ENCODE data around the gene SKOR1. TPM values are rescaled to one million over a fixed set of nuclear protein-coding genes. Genes with fewer than 3 reads are reported as not detected.

The SKOR1 gene
- total RNA-seq, 6 experiments from 2014 or later, result 0.05 to 0.13 (median 0.09) TPM; not detected in 1

- H3K36me3 Mint-ChIP-seq (ENCODE audit: low read depth), result peaks cover 9% of the 10 kb centered on the region; the same call in 1 of the 2 replicates
- no peak for DNase-seq
- H3K27ac Mint-ChIP-seq, result no peak overlapping the region
- peaks cover 4% of the 10 kb centered on the region; the same call in 1 of the 2 replicates for H3K9me3 Mint-ChIP-seq
- no peak for TF ChIP-seq CTCF (IDR thresholded peaks at IDR 0.05)
- peaks cover 69% of the 10 kb centered on the region for H3K27me3 Mint-ChIP-seq (ENCODE audit: insufficient read depth)
- H3K4me1 Mint-ChIP-seq (ENCODE audit: low read depth), result 0 out of 2 replicates have a peak, but pooled peaks cover 7% of the 10 kb centered on the region
- H3K4me3 Mint-ChIP-seq, result no peak overlapping the region
Measured at GRCh38 chr15:67820992-67821783, 4.1 kb upstream of the SKOR1 start.

GRCh38 chr15:67821784-67822440, 3.4 kb upstream of the SKOR1 start:
- Mint-ChIP-seq H3K27me3 (ENCODE audit: insufficient read depth) (peaks cover 69% of the 10 kb centered on the region), H3K4me1 (ENCODE audit: low read depth) (0 out of 2 replicates have a peak, but pooled peaks cover 7% of the 10 kb centered on the region), H3K27ac (no peak overlapping the region), H3K36me3 (ENCODE audit: low read depth) (peaks cover 12% of the 10 kb centered on the region; the same call in 1 of the 2 replicates), H3K9me3 (peaks cover 7% of the 10 kb centered on the region; the same call in 1 of the 2 replicates), H3K4me3 (no peak overlapping the region)
- no peak for DNase-seq
- TF ChIP-seq CTCF (IDR thresholded peaks at IDR 0.05), result no peak

DNA sequence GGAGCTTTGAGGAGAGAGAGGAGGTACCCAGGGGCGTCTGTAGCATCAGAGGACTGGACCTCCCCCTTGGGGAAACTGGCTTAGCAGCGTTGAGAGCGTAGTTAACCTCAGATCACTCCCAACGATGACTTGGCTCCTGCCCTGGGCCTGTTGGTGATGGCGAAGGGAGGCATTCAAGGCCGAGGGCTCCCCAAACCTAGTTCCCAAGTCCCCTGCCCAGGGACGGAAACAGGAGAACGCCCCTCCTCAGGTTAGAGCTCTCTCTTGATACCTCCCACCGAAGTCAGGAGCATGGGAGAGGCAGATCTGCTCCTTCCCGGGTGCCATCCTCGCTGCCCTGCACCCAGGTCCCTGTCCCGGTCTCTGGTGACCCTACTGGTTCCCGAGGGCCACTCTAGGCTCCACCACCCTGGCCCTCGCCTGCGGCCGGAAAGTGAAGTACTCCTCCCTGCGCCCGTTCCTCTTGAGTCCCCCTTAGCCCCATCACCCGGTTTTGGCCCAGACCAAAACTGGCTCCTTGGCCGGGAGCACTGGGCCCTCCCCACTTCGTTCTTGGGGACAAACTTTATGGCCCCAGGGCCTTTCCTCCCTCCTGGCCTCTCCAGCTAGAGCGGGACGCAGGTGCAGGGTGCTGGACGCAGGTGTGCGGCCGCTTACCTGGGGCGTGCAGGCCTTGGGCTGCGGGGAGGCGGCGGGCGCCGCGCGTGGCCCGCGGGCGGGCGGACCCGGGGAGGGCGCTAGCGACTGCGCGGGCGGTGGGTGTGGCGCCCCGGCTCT, 2.6 kb upstream of the SKOR1 start:
- TF ChIP-seq CTCF (IDR thresholded peaks at IDR 0.05), result no peak
- H3K27ac Mint-ChIP-seq, result no peak overlapping the region
- no peak overlapping the region for H3K4me3 Mint-ChIP-seq
- peaks cover 62% of the 10 kb centered on the region for H3K27me3 Mint-ChIP-seq (ENCODE audit: insufficient read depth)
- H3K9me3 Mint-ChIP-seq, result peaks cover 7% of the 10 kb centered on the region; the same call in 1 of the 2 replicates
- DNase-seq, result no peak
- peaks cover 12% of the 10 kb centered on the region; the same call in 1 of the 2 replicates for H3K36me3 Mint-ChIP-seq (ENCODE audit: low read depth)
- 0 out of 2 replicates have a peak, but pooled peaks cover 7% of the 10 kb centered on the region for H3K4me1 Mint-ChIP-seq (ENCODE audit: low read depth)

DNA sequence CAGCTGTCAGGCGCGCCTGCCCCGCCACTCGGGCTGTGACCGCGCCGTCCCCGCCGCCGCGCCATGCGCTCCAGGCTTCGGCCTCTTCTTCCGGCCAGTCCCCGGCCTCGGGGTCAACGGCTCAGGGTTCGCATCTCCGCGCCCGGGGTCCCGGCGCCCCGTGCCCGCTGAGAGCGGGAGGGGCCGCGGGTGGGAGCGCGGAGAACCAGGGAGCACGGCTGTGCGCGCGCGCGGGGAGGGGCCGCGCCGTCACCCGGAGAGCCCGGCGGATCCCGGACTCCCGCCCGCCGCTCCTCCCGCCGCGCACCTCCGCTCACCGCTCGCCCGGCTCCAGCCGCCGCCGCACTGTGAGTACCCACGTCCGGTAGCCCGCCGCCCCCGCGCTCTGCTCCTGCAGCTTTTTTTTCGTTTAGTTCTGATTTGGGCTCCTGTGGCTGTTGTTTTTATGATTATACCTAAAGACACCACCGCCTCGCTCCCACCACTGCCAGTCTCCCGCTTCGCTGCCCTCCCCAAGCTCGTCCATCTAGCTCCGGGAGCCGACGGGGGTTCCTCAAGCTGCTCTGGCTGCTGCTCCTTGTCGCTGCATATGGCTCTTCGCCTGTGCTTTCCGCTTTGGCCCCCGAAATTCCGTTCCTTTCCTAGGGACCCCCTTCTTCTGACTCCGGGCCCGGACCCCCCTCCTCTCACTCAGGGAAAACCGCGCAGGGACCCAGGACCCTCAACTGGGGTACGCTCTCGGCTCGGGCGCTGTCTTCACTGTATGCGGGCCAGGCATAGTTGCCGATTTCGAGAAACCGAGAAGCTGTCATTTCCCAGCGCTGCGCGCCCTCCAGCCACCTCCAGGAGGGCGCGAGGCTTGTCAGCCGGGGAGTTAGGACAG, 1.8 kb upstream of the SKOR1 start:
- peaks cover 12% of the 10 kb centered on the region; the same call in 1 of the 2 replicates for H3K36me3 Mint-ChIP-seq (ENCODE audit: low read depth)
- no peak for DNase-seq
- H3K27ac Mint-ChIP-seq, result no peak overlapping the region
- 0 out of 2 replicates have a peak, but pooled peaks cover 7% of the 10 kb centered on the region for H3K4me1 Mint-ChIP-seq (ENCODE audit: low read depth)
- H3K9me3 Mint-ChIP-seq, result peaks cover 7% of the 10 kb centered on the region; the same call in 1 of the 2 replicates
- H3K27me3 Mint-ChIP-seq (ENCODE audit: insufficient read depth), result peaks cover 60% of the 10 kb centered on the region
- no peak overlapping the region; the same call in 1 of the 2 replicates for H3K4me3 Mint-ChIP-seq
- no peak for TF ChIP-seq CTCF (IDR thresholded peaks at IDR 0.05)
